ENCODE data around the gene GJC2.

GRCh38 chr1:228142155-228142691 lies 7.5 kb upstream of the GJC2 start:
- no peak for TF ChIP-seq TEAD4 (CRISPR knock-in tag; IDR thresholded peaks at IDR 0.05)
- TF ChIP-seq CTCF (IDR thresholded peaks at IDR 0.05), result no peak
- no peak for TF ChIP-seq USF1 (CRISPR knock-in tag; IDR thresholded peaks at IDR 0.05)
- TF ChIP-seq ZNF232 (CRISPR knock-in tag; IDR thresholded peaks at IDR 0.05), result no peak
- TF ChIP-seq IRF1 (CRISPR knock-in tag; IDR thresholded peaks at IDR 0.05), result no peak
- no peak for TF ChIP-seq ATF3 (CRISPR knock-in tag; conservative IDR thresholded peaks at IDR 0.05)
- no peak for TF ChIP-seq STAT6 (CRISPR knock-in tag; conservative IDR thresholded peaks at IDR 0.05; ENCODE audit: low read depth)
- no peak for TF ChIP-seq E2F4 (CRISPR knock-in tag; IDR thresholded peaks at IDR 0.05; ENCODE audit: borderline replicate concordance, low read depth)
- no peak for TF ChIP-seq TEAD1 (CRISPR knock-in tag; IDR thresholded peaks at IDR 0.05)
- TF ChIP-seq NR1H2 (CRISPR knock-in tag; IDR thresholded peaks at IDR 0.05), result no peak
